HL-60 (cell line): Measurements from ENCODE around the gene PCDHGA7.
"Not testable (repeated sequence)": the region's sequence is repeated elsewhere in the genome, so short reads cannot be mapped to it uniquely, and the experiment has no call there.

Experiments used
- DNase-seq, 2 experiments: peaks; one replicate each; pipeline ENCODE4 v3.0.0-alpha.2; 2010 to 2020; ENCODE audit warnings: low read depth in 1 of 2, low spot score in 1 of 2
- H3K27ac ChIP-seq: fragments of 250-450 bp; sonication (Bioruptor Pico); replicated peaks from 2 replicates; pipeline ENCODE4 v1.5.1; 2020; ENCODE audit warnings: mild to moderate bottlenecking, moderate library complexity
- H3K27me3 ChIP-seq: fragments of 250-450 bp; sonication (Bioruptor Pico); 2 replicates; pipeline ENCODE4 v1.5.1; 2021; ENCODE audit warnings: mild to moderate bottlenecking, moderate library complexity; ENCODE audit not compliant: insufficient read depth, poor library complexity, severe bottlenecking
- H3K4me3 ChIP-seq: replicated peaks from 2 replicates; pipeline ENCODE4 v1.5.1; 2011; ENCODE audit warnings: mild to moderate bottlenecking, control low read depth, low read length; ENCODE audit not compliant: insufficient read depth
- GABPA ChIP-seq: IDR thresholded peaks from 2 replicates; pipeline ENCODE4 v1.6.1; 2012; ENCODE audit warnings: low read depth
- POLR2AphosphoS5 ChIP-seq: IDR thresholded peaks from 2 replicates; pipeline ENCODE4 v1.6.1; 2012; ENCODE audit warnings: low read depth
- SPI1 ChIP-seq: IDR thresholded peaks from 2 replicates; pipeline ENCODE4 v1.6.1; 2012; ENCODE audit warnings: low read depth, mild to moderate bottlenecking, borderline replicate concordance
- TF ChIP-seq, protein P1 (sequence below): IDR thresholded peaks from one replicate; pipeline ENCODE4 v1.5.1; 2011; ENCODE audit warnings: low read length, control low read depth, inconsistent platforms; ENCODE audit not compliant: insufficient read depth
- TF ChIP-seq, protein P2 (sequence below): IDR thresholded peaks from 2 replicates; pipeline ENCODE4 v1.6.1; 2012; ENCODE audit warnings: low read depth; ENCODE audit not compliant: insufficient replicate concordance

The PCDHGA7 gene

DNA sequence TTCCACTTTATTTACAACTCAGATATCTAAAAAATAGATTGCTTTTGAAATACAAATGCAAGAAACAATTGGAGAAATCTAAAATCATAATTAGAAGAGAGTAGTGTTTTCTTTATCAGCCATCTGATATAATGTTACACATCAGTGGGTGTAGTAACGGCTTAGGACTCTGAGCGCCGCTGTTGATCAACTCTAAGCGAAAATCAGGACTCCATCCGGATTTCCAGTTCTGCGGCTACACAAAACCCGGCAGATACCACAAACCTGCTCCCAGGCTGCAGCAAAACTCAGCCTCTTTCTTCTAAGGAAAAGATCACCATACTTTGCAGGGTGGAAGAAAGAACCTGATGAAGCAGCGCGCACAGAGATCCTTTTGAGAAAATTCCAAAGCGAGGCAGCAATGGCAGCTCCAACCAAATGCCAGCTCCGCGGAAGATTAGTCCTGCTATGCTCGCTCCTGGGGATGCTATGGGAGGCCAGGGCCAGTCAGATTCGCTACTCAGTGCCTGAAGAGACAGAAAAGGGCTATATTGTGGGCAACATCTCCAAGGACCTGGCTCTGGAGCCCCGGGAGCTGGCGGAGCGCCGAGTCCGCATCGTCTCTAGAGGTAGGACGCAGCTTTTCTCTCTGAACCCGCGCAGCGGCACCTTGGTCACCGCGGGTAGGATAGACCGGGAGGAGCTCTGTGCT lies 20.2 kb downstream of the PCDHGA7 start, which contains the start of gene PCDHGA9:
Gene PCDHGA9, plus strand, starts transcription at position 226 of the 691 bp plus-strand sequence. Its CDS starts 175 bp downstream, at position 401.
- DNase-seq, result no peak

DNA sequence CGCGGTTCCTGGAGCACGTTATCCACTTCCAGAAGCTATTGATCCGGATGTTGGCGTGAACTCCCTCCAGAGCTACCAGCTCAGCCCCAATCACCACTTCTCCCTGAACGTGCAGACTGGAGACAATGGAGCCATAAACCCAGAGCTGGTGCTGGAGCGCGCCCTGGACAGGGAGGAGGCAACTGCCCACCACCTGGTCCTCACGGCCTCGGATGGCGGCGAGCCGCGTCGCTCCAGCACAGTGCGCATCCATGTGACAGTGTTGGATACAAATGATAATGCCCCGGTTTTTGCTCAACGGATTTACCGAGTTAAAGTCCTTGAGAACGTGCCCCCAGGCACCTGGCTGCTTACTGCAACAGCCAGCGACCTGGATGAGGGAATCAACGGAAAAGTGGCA lies 20.8 kb downstream of the PCDHGA7 start:
- H3K4me3 ChIP-seq, result no peak overlapping the region
- no peak for DNase-seq
- no peaks in the 10 kb centered on the region for H3K27me3 ChIP-seq
- TF ChIP-seq SPI1, result no peak
- TF ChIP-seq, protein P1, sequence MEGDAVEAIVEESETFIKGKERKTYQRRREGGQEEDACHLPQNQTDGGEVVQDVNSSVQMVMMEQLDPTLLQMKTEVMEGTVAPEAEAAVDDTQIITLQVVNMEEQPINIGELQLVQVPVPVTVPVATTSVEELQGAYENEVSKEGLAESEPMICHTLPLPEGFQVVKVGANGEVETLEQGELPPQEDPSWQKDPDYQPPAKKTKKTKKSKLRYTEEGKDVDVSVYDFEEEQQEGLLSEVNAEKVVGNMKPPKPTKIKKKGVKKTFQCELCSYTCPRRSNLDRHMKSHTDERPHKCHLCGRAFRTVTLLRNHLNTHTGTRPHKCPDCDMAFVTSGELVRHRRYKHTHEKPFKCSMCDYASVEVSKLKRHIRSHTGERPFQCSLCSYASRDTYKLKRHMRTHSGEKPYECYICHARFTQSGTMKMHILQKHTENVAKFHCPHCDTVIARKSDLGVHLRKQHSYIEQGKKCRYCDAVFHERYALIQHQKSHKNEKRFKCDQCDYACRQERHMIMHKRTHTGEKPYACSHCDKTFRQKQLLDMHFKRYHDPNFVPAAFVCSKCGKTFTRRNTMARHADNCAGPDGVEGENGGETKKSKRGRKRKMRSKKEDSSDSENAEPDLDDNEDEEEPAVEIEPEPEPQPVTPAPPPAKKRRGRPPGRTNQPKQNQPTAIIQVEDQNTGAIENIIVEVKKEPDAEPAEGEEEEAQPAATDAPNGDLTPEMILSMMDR, result no peak
- TF ChIP-seq GABPA, result no peak
- H3K27ac ChIP-seq, result no peak overlapping the region

More for the DNA sequence above, 20.2 kb downstream of the PCDHGA7 start, which contains the start of gene PCDHGA9:
- no peaks in the 10 kb centered on the region for H3K27me3 ChIP-seq
- no peak within 1 kb of the TSS for H3K27ac ChIP-seq
- H3K4me3 ChIP-seq, result no peak within 1 kb of the TSS
- no peak for TF ChIP-seq POLR2AphosphoS5
- TF ChIP-seq, protein P1, result peak; percentile 36

DNA sequence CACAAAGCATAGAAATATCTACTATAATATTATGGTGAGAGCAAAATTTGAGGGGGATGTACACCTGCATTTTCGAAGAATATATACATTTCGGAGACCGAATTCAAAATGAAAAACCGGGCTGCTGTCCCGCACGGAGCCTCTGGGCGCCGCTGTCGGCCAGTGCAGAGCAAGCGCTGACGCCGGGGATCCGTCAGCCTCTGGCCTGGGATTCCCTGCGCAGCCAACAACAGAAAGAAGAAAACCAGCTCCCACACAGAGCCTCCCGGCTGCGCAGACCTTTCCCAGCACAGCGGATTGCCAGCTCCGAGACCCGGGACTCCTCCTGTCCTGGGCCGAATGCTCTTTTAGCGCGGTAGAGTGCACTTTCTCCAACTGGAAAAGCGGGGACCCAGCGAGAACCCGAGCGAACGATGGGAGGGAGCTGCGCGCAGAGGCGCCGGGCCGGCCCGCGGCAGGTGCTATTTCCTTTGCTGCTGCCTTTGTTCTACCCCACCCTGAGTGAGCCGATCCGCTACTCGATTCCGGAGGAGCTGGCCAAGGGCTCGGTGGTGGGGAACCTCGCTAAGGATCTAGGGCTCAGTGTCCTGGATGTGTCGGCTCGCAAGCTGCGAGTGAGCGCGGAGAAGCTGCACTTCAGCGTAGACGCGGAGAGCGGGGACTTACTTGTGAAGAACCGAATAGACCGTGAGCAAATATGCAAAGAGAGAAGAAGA lies 25.4 kb downstream of the PCDHGA7 start, which contains the start of gene PCDHGB6:
Gene PCDHGB6, plus strand, starts transcription at position 232 of the 716 bp plus-strand sequence. Its CDS starts 182 bp downstream, at position 414.
- not testable (repeated sequence) for H3K27me3 ChIP-seq, H3K4me3 ChIP-seq, H3K27ac ChIP-seq, DNase-seq

DNA sequence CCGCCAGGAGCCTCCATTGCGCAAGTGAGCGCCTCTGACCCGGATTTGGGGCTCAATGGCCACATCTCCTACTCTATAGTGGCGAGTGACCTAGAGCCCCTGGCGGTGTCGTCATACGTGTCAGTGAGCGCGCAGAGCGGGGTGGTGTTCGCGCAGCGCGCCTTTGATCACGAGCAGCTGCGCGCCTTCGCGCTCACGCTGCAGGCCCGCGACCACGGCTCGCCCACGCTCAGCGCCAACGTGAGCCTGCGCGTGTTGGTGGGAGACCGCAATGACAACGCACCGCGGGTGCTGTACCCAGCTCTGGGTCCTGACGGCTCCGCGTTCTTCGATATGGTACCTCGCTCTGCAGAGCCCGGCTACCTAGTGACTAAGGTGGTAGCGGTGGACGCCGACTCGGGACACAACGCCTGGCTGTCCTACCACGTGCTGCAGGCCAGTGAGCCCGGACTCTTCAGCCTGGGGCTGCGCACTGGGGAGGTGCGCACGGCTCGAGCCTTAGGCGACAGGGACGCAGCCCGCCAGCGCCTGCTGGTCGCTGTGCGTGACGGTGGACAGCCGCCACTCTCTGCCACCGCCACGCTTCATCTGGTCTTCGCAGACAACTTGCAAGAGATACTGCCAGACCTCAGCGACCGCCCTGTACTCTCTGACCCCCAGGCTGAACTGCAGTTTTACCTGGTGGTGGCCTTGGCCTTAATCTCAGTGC lies 27.2 kb downstream of the PCDHGA7 start:
- no peak for TF ChIP-seq GABPA
- no peak for TF ChIP-seq SPI1
- TF ChIP-seq, protein P2, sequence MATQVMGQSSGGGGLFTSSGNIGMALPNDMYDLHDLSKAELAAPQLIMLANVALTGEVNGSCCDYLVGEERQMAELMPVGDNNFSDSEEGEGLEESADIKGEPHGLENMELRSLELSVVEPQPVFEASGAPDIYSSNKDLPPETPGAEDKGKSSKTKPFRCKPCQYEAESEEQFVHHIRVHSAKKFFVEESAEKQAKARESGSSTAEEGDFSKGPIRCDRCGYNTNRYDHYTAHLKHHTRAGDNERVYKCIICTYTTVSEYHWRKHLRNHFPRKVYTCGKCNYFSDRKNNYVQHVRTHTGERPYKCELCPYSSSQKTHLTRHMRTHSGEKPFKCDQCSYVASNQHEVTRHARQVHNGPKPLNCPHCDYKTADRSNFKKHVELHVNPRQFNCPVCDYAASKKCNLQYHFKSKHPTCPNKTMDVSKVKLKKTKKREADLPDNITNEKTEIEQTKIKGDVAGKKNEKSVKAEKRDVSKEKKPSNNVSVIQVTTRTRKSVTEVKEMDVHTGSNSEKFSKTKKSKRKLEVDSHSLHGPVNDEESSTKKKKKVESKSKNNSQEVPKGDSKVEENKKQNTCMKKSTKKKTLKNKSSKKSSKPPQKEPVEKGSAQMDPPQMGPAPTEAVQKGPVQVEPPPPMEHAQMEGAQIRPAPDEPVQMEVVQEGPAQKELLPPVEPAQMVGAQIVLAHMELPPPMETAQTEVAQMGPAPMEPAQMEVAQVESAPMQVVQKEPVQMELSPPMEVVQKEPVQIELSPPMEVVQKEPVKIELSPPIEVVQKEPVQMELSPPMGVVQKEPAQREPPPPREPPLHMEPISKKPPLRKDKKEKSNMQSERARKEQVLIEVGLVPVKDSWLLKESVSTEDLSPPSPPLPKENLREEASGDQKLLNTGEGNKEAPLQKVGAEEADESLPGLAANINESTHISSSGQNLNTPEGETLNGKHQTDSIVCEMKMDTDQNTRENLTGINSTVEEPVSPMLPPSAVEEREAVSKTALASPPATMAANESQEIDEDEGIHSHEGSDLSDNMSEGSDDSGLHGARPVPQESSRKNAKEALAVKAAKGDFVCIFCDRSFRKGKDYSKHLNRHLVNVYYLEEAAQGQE, result no peak
- TF ChIP-seq, protein P1, result no peak
- no peak for TF ChIP-seq POLR2AphosphoS5
- Histone ChIP-seq H3K4me3 (no peak overlapping the region), H3K27me3 (peaks cover 3% of the 10 kb centered on the region), H3K27ac (no peak overlapping the region)
- DNase-seq, result no peak
